Measurements from ENCODE around the gene TPSB2.

TPSB2 gene

GRCh38 chr16:1181404-1182315, 48.3 kb downstream of the TPSB2 start:
- DNase-seq: no peak

DNA sequence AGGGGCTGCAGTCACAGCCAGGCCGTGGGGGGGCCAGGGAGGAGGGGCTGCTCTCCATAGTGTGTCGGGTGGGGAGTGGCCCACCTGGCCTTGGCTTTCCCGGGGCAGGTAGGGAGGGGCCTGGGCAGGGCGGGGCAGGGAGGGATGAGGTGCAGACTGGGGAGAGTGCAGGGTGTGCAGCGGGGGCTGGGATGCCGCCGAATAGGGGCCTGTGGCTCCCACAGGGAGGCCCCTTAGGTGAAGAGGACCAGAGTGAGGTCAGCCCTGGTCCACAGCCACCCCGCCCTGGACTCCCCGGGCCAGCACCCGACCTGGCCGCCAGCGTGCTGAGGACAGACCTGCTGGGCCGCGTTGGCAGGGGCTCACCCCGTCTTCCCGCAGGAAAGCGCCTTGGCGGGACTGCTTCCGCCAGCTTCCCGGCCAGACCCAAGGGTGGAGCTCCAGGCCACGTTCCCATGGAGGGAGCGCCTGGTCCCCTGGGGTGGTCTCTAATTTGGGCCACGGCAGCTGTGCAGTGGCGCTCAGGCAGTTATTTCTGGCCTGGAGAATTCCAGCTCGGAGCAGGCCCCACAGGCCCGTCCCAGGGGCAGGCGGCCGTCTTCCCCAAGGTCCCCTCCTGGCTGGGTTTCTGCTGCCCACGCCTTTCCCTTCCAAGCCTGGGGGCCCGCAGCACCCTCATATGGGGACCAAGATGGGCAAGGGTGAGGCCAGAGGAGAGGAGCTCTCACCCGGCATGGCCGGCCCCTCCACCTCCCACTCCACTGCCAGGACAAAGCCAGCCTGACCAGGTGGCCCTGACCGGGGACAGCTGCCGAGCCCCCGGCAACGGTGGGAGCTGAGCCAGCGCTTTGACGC, 49.2 kb downstream of the TPSB2 start:
- DNase-seq: no peak

All from activated CD4-positive, alpha-beta T cell treated with anti-CD3 and anti-CD28 coated beads, Interleukin-2, amount 50 U/mL, for 48 hours (primary cell).